Renal cortical epithelial cell (primary cell): ENCODE measurements around the gene OARD1. TPM values are rescaled to one million over a fixed set of nuclear protein-coding genes. Genes with fewer than 3 reads are reported as not detected.

Experiments
- DNase-seq: peaks from one replicate; pipeline ENCODE4 v3.0.0-alpha.2; 2011; ENCODE audit warnings: low read depth
- total RNA-seq: library from RNA; depleted of rRNA; stranded (reverse); fragments of >200 nt; gene quantifications from 2 replicates; pipeline ENCODE4 v1.2.3, GENCODE V29; 2014

OARD1 gene
- total RNA-seq, 1 donor from 2014 or later: 17.1 TPM

DNA sequence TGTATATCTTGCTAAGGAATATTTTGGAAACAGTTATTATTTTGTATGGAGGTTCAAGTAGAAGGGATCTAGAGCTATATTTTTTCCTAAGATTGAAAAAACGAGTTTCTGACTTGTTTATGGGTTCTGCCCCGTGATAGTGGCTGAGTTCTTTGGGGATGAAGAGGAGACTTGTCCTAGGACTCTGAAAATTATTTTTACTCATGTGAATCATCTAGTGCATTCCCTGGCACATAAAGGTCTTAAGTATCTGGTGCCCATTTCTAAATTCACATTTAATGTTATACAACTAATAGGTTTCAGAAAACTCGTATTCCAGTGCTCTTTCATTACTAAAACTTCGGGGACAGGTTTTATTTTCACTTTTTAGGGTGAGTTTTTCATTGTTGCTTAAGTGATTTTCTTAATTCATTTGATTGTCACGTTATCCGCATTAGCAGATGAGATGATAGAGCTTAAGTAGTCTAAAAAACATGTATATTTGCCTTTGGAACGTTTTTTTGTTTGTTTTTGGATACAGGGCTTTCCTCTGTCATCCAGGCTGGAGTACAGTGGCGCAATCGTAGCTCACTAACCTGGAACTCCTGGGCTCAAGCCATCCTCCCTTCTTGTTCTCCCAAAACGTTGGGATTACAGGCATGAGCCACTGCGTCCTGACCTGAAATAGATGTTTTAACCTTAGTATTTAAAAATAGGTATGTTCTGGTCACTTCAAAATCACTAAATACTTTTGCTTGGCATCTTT, 2.7 kb upstream of the OARD1 start:
- DNase-seq: no peak

DNA sequence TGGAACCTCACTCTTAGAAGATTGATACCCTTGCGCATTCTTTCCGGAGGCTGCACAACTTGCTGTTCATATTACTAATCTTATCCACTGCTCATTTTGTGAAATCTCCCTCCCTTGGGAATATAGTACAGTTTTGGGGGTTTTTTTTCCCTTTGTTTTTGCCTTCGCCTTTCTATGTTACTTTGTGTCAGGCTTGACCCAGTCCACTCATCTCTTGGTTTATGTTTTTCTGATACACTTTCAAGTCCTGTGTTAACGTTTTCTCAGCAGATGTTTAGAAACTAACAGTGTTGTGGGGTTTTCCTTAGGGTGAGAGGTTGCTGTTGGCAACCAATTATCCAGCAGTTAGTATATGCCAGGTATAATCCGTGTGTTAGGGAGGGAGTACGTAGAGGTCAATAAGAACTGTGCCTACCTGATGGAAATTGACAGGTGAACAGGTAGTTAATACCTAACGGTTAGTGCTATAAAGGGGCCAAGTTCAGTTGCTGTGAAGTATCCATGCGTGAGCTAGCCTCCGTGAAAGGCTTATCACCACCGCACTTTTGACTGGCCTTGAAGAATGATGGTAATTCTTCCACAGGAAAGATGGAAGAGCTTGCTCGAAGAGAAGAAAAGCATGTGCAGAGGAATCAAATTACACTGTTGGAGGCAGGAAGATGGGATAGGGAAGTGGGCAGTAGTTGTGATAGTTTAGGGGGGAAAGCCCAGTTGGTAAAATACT, 2.0 kb upstream of the OARD1 start:
- DNase-seq: no peak

DNA sequence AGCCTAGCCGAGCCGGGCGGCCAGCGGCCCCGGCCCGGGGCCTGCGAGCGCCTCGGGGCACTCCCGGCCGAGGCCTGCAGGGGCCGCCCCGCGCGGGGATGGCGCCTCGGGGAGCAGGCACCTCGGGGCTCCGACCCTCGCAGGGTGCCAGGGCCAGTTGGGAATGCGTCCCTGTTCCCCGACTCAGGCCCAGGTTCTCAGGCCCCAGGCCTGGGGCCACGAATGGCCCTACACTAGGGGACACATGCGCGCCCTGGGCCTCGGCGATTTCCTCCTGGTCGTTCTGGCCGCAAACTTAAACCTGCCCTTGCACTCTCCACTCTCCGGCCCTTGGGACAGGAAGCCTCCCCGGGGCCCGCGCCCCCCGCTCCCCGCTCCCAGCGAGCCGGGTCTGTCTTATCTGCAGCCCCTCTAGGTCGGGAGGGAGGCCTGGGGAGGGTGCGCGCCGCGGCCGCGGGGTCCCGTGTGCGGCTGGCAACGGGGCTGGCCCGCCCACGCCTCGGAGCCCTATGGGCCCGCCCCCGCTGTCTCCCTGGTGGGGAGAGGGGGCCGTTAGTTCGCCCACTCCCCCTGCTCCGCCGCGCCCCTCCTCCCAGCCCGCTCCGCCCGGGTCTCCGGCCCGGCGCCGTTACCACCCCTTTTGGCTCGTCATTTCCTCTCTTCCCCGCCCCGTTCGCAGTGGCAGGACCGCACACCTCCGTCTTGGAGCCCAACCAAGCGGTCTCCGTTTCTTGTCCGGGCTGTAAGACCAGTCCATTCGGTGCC, 1.2 kb upstream of the OARD1 start:
- DNase-seq: peak; percentile 64

DNA sequence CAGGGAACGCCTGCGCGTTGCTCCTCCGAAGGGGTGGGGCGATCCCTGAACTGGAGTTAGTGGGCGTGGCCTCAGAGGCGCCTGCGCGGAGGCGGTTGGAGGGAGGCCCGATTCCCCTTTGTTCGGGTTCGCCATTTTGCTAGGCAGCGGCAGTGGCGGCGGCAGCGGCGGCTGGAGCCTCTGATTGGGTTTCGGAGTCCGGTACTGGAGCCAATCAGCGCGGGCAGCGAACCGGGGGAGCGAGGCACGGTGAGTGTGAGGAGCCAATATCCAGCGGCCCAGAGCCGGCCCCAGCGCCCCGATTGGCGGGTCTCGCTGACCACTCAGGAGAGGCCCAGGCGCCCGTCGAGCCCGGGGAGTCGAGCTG, 663 bp upstream of the OARD1 start, which contains the start of gene NFYA:
Gene NFYA, plus strand, starts transcription at position 139 of the 367 bp plus-strand sequence. CDS start 6,116 bp downstream, outside the sequence.
- DNase-seq: no peak

DNA sequence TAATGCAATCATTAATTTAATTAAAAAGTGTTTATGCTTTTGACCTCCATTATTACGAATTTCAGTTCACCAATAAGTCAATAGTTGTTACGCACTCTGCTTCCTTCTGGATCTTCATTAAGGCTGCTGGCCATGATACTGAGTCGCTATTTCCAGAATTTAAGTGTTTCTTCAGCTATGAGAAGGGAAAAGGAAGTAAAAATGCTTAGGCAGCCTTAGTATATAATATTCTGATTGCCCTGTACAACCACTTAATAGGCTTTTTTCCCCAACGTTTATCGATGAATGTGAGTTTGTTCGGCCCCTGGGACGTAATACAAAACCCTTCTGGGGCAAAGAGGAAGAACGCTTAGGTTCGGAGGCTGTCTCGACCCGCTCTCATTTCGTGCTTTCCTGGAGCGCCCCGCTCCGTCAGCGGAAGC, 644 bp downstream of the OARD1 start:
- DNase-seq: no peak

DNA sequence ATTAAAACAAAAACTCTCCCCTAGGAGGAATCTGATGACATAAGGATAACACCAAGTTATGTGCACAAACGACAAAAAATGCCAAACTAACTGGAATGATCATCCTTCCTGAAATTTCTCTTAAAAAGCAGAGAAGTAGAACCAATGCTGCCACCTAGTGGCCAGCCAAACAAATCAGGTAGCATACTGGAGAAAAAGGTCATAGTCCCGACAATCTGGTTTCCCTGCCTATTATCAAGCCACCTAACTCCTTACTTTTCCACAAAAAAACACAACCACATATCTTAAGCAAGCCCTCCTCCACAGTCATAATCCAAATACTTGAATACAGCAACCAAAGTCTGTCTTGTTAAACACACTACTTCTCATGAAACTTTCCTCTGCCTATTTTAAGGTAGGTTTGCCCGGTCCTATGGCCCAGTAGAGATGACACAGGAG, 5.3 kb downstream of the OARD1 start:
- peak; percentile 82 for DNase-seq

DNA sequence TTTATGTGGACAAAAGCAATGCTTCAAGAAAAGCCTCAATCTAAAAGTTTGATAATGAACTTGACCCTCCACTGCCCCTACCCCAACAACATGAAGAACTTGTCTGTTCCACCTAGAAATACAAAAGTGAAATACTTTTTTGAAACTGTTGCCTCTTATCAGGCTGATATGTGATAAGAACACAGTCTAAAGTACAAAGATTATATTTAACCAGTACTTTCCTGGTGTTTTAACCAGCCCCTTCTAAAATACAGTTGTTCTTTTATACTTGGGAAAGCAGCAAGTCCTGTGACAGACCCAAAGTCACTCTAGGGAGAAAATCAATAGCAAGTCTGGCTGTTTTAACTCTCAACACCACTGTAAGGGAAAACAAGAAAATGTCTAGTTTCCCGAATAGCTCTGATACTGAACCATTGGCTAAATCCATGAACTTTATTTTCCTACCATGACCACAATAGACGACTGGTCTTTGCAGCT, 6.6 kb downstream of the OARD1 start:
- no peak for DNase-seq

DNA sequence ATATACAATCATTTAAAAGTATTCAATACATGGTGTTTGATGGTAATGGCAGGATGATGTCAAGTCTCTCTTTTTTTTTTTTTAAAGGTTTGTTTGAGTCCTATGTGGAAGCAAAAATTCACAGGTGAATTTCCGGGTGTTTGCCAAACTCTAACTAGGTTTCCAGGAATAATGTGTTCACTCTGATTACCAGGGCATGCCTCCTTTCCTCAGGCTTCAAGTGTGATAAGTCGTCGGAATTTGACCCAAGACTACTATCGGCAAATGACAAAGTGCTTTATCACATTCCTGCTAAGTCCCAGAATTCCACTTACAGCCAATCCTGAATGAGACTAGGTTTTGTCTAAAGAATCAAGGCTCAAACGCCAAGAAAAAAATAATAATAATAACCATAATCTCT, 7.3 kb downstream of the OARD1 start:
- DNase-seq: peak; percentile 46

DNA sequence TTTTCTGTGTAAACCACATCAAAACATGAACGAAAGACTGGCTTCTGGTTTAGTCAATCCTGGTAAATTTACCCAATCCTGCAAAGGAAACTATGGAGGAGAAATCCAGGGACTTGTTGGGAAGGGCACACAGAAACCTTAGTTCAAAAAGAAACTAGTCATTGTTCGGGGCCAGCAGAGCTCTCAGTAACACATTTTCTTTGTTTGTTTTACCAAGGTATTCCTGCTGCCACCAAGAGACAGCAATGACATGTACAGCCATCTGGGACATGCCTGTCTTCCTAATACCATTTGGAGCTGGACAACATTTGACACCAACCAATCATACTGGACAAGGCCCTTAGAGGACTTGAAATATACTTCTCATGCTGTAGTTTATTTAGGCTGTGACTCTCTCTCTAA, 8.3 kb downstream of the OARD1 start:
- no peak for DNase-seq

DNA sequence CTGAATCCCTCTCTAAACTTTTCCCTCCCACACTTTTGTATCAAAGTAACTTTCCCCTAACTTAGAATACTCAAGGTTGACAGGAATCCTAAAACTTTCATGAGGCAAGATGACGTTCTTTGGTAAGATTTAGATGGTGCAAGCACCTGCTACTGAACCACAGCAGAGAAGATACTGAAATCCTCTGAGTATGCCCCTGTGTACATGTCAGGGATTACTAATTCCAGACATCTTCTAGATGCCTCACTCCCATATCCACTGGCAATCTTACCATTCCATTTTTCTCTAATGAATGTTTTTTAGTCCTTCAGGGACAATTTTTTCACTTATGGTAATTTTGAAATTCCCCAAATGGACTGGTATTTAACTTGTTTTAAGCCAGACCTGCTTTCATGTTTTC, 10.1 kb downstream of the OARD1 start:
- no peak for DNase-seq

DNA sequence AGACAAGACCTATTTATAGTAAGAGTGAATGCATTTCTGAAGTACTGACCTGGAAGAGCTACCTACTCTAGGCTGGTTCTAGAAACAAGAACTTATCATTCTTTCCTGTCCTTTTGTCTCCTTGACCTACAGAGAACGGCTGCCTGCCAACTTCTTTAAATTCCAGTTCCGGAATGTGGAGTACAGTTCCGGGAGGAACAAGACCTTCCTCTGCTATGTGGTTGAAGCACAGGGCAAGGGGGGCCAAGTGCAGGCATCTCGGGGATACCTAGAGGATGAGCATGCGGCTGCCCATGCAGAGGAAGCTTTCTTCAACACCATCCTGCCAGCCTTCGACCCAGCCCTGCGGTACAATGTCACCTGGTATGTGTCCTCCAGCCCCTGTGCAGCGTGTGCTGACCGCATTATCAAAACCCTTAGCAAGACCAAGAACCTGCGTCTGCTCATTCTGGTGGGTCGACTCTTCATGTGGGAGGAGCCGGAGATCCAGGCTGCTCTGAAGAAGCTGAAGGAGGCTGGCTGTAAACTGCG, 10.9 kb downstream of the OARD1 start:
- no peak for DNase-seq

DNA sequence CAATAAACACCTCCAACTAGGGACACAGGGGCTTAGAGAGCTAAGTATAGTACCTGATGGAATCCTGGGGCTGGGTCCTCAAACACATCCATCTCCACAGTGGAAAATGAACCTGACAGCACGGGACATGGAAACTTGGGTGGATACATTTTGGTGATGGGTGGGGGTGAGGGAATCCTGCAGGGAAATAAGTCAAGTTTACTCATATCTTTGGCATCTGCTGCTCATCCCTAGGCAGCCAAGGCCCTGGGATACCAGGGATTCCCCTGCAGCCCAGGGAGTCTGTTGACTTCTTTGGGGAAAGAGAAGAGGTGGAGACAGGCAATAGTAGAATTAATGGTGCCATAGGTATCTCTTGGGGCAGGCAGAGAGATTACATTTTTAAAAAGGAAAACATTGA, 12.6 kb downstream of the OARD1 start:
- peak; percentile 42 for DNase-seq

DNA sequence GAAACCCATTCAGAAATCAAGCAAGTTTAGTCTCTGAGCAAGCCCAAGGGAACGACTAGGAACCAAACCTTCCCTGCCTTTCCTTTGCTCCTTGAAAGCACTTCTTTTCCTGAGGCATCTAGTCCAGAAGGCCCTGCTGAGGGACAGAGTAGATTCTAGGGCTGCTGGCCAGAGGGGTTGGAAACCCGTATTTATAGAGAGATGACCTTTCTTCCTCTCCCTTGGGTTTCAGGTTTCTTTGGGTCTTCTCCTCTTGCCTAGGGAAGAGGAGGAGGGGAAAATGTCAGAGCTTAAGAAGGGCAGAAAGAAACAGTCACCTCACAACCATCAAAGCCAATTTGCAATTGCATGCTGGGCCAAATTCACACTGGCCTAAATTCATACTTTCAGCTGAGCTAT, 13.4 kb downstream of the OARD1 start:
- no peak for DNase-seq

DNA sequence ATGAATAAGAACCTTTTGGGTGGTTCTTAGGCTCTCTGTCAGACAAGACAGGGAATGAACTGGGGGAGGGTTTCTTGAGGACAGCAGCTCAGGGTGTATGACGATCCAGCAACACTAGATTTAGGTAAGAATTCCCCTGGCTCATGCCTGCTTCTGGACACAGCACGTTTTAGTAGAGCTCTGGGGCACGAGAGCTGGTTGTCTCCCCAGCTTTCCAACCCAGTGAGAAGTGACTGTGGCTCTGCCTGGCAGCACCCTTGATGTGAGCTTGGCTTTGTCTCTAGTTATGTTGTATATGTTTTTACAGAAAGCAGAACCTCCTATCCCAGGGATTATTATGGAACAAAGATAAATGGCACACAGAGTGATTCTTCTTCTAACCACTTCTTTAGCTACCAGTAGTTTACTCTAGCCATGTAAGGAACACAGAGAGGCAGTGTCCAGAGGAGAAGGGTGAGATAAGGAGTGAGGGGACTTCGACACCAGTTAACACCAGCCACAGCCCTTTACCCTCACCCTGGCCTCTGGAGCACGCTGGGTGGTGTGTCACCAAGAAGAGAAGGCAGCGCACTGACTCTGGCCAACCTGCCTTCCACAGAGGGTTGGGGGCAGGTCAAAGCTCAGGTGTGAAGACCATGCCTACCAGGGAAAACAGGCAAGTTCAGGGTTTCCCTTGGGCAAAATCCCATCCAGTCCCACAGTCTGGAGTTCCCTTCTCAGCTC, 15.2 kb downstream of the OARD1 start:
- no peak for DNase-seq

DNA sequence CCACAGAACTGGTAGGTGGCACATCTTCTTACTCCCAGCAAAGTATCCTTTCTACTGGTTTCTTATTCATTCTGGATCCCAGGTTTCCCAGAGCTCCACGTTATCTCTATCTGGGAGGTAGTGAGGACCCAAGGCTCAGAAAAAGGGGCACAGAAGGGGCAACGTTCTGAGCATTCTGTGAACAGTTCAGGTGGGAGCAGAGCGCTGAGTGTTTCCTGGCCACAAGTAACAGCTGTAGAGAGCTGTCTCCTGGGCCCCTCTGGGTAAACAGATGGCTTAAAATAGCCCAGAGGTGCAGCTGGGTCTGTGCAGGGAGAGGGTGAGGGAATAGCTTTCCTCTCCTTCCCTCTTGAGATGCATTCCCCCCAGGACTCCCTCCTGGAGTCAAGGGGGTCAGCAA, 17.0 kb downstream of the OARD1 start:
- no peak for DNase-seq

DNA sequence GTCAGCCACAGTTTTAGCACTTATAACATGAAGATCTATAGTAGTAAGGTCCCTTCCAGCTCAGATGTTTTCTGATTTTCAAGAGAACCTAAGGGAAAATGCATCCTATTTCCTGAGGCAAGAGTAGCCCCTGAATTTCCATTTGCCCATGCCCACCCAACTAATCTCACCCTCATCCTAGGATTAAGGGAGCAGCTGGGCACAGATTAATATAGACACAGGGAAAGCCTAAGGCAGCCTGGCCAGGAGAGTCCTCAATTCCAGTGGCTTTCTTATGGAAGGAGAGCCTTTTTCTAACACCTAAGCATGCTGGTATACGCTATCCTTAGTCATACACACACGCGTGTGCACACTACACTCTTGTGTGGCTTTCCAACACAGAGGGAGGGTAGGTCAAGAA, 17.6 kb downstream of the OARD1 start:
- DNase-seq: no peak

DNA sequence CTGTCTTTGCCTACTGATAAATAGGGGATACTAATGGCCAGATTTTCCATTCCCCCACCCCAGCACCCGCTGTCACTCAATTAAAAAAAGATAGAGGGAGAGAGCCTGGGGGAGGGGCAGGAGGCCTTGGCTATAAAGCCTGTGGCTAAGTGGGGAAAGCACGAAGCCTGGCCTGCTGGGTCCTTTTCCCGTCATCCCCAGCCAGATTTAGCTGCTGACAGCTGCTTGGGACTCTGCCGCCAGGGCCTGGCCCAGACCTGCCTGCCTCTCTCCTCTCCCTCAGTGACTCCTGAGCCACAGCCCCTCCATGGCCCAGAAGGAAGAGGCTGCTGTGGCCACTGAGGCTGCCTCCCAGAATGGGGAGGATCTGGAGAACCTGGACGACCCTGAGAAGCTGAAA, 19.1 kb downstream of the OARD1 start, which contains the start of gene APOBEC2:
Gene APOBEC2, plus strand, starts transcription at position 162 of the 400 bp plus-strand sequence. Its CDS starts 146 bp downstream, at position 308.
- no peak for DNase-seq

DNA sequence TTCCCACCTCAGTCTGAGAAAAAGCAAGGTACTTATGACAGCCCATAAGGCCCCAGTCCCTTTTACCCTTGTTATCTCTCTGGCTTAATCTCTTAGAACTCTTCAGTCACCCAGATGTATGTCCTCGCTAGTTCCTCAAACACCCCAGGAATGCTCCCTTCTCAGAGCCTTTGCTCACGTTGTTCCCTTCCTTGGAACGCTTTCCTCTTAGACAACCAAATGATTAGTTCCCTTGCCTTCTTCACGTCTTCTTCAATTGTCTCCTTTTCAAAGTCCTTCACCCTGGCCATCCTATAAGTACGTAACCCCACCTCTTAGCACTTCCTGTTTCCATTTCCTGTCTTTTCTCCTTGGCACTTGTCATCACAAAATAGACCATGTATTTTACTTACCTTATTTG, 20.3 kb downstream of the OARD1 start:
- DNase-seq: no peak

DNA sequence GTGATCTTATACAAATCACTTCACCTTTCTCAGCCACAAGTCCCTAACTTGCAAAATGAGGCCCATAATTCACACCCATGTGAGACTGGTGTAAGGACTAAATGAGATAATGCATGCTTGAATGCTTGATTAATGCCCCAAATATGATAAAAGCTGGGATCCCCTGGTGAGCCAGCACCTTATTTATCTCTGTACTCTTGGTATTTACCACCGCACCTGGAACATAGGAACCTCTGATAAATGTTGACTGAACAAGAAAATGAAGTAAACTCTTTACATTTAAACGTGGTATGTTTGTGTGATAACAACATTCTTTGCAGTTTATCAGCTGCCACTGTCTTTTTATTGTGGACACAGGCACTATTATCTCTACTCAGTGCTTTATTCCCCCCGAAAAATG, 21.6 kb downstream of the OARD1 start:
- no peak for DNase-seq

DNA sequence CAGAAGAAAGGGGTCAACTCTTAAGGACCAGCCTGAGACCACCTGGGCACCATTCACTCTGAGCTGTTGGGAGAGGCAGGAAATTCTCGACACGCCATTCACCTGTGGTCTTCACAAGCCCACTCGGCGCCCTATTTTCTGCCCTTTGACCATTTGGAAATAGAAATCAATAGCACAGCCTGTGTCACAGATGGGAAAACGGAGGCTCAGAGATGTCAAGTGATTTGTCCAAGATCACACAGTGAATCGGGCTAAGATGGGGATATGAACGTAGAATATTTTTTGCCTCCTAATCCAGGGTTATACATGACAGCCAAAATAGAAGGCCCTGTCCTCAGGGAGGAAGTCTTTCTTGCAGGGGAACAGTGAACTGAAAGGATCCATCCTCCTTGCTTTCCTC, 22.2 kb downstream of the OARD1 start:
- no peak for DNase-seq

DNA sequence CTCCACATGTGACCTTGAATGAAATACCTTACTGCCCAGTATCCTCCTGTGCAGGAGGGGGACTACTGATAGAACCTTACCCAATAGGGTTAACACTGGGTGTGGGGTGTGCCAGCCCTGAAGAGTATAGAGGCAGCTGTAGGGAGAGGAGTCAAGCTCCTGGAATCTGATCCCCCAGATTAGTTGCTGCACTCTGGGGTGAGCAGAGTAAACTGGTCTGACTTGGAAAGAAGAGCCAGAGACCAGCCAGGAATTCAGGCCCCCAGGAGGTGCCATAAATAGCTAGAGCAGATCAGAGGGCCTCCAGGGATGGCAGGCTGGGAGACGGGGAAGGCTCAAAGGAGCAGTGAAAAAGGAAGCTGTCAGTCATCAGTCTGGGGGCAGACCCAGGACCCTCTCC, 22.6 kb downstream of the OARD1 start:
- DNase-seq: no peak
